Heart left ventricle (tissue), 13 donors: Measurements from ENCODE around the gene ABCC1.

ENCODE experiments used
- CTCF ChIP-seq, 12 donors: fragments of 200-600 bp; sonication (generic) in 4 of 12; IDR thresholded peaks; one replicate each; pipeline versions ENCODE4 v1.5.0 to v1.8.0; 2018 to 2022; ENCODE audit warnings: antibody characterized with exemption in 12 of 12, mild to moderate bottlenecking in 5 of 12
- POLR2A ChIP-seq, 2 donors: fragments of 450-650 bp; IDR thresholded peaks; one replicate each; pipeline ENCODE4 v1.6.1; 2017; ENCODE audit warnings: antibody characterized with exemption in 2 of 2, mild to moderate bottlenecking in 2 of 2, moderate library complexity in 2 of 2
- donor health status: ischemic (EF 13 %, LVEDD 7.1; RV severe dilation, severe dysfunction).
- donor health status: DM: no; HTN: yes; CAD: no.
- donor health status: DM: no; HTN: no; CAD: no.
- donor health status: ischemic (EF 25% LVEDD 6.9; RV normal size, moderate dysfunction).
- donor health status: ischemic (EF 25% LVEDD 5.7; RV mildly dilated, moderate dysfunction).
- donor health status: ischemic (EF 35%, LVEDD 5.7; RV mildly dilated, moderate dysfunction).
- donor health status: nonischemic (EF 11% LVEDD 7.7; RV severe dilation, severe dysfunction).
- donor health status: DM: yes; HTN: yes; CAD: no.
- donor health status: PGD.
- donor health status: ischemic (EF 29% LVEDD 5.4; RV normal size, mild dysfunction).
- donor health status: nonischemic (EF 23%, LVEDD 6.1; RV moderate dilation, normal function).

- no peak for TF ChIP-seq CTCF (IDR thresholded peaks at IDR 0.05)
- no peak for TF ChIP-seq POLR2A (IDR thresholded peaks at IDR 0.05)
Measured at GRCh38 chr16:16171332-16171919, 222.0 kb downstream of the ABCC1 start.
